ENCODE results near the gene ARFRP1.

DNA sequence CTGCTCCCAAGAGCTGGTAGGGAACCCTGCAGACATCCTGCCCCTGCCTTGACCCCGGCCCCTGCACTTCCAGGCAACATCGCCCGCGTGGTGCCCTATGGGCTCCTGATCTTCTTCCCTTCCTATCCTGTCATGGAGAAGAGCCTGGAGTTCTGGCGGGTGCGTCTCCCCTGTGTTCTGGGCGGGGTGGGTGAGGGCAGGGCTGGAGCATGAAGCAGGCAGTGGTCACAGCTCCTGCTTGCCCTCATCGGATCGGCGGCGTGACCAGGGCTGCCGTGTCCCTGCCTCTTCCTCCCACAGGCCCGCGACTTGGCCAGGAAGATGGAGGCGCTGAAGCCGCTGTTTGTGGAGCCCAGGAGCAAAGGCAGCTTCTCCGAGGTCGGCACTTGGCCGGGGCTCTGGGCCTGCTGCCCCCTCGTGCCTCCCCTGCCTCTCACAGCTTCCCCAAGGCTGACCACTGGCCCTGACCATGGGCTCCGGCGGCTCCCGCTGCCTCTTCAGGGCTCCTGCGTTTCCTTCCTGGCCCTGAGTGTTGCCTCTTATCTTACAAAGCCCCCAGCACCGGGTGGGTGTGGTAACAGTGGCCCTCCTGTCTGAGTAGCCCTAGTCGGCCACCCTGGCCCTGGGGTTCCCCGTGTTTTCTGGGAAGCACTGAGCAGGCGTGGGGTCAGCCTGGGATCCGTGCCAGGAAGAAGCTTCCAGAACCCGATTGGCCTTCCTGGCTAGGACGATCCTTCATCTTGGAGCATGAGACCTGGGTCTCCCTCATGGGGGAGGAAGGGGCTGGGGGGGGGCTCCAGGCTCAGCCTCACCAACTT, 19.3 kb downstream of the ARFRP1 start:
- TF ChIP-seq, protein P1, sequence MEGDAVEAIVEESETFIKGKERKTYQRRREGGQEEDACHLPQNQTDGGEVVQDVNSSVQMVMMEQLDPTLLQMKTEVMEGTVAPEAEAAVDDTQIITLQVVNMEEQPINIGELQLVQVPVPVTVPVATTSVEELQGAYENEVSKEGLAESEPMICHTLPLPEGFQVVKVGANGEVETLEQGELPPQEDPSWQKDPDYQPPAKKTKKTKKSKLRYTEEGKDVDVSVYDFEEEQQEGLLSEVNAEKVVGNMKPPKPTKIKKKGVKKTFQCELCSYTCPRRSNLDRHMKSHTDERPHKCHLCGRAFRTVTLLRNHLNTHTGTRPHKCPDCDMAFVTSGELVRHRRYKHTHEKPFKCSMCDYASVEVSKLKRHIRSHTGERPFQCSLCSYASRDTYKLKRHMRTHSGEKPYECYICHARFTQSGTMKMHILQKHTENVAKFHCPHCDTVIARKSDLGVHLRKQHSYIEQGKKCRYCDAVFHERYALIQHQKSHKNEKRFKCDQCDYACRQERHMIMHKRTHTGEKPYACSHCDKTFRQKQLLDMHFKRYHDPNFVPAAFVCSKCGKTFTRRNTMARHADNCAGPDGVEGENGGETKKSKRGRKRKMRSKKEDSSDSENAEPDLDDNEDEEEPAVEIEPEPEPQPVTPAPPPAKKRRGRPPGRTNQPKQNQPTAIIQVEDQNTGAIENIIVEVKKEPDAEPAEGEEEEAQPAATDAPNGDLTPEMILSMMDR (IDR thresholded peaks at IDR 0.05; ENCODE audit: insufficient read depth, low read length, poor library complexity, severe bottlenecking) = no peak
- no peak for TF ChIP-seq EZH2phosphoT487 (conservative IDR thresholded peaks at IDR 0.05; ENCODE audit: low read length)
